ENCODE results near the gene CTXN1. TPM values are rescaled to one million over a fixed set of nuclear protein-coding genes. Genes with fewer than 3 reads are reported as not detected.

The CTXN1 gene
- total RNA-seq, 1 donor from 2014 or later: 90.6 TPM

- Mint-ChIP-seq H3K27me3 (ENCODE audit: unreplicated experiment) (peaks cover 6% of the 10 kb centered on the region), H3K9me3 (ENCODE audit: unreplicated experiment) (peaks cover 3% of the 10 kb centered on the region), H3K36me3 (ENCODE audit: unreplicated experiment) (no peaks in the 10 kb centered on the region), H3K27ac (ENCODE audit: unreplicated experiment) (no peak overlapping the region), H3K4me3 (ENCODE audit: unreplicated experiment) (no peak overlapping the region), H3K4me1 (ENCODE audit: low read depth, unreplicated experiment) (no peaks in the 10 kb centered on the region)
- no peak for TF ChIP-seq CTCF (IDR thresholded peaks at IDR 0.05; ENCODE audit: partially characterized antibody, unreplicated experiment)
- no peak for DNase-seq
These were observed 38.4 kb downstream of the CTXN1 start for GRCh38 chr19:7887408-7888144.

GRCh38 chr19:7885818-7886217 is 40.1 kb downstream of the CTXN1 start:
- H3K4me1 Mint-ChIP-seq (ENCODE audit: low read depth, unreplicated experiment): no peaks in the 10 kb centered on the region
- no peaks in the 10 kb centered on the region for H3K36me3 Mint-ChIP-seq (ENCODE audit: unreplicated experiment)
- no peak for TF ChIP-seq CTCF (IDR thresholded peaks at IDR 0.05; ENCODE audit: partially characterized antibody, unreplicated experiment)
- no peak overlapping the region for H3K27ac Mint-ChIP-seq (ENCODE audit: unreplicated experiment)
- peaks cover 3% of the 10 kb centered on the region for H3K9me3 Mint-ChIP-seq (ENCODE audit: unreplicated experiment)
- peaks cover 9% of the 10 kb centered on the region for H3K27me3 Mint-ChIP-seq (ENCODE audit: unreplicated experiment)
- DNase-seq: no peak
- H3K4me3 Mint-ChIP-seq (ENCODE audit: unreplicated experiment): no peak overlapping the region

- H3K9me3 Mint-ChIP-seq (ENCODE audit: unreplicated experiment): peaks cover 5% of the 10 kb centered on the region
- TF ChIP-seq CTCF (IDR thresholded peaks at IDR 0.05; ENCODE audit: partially characterized antibody, unreplicated experiment): no peak
- peaks cover 9% of the 10 kb centered on the region for H3K27me3 Mint-ChIP-seq (ENCODE audit: unreplicated experiment)
- no peak for DNase-seq
- H3K4me1 Mint-ChIP-seq (ENCODE audit: low read depth, unreplicated experiment): no peaks in the 10 kb centered on the region
- no peaks in the 10 kb centered on the region for H3K36me3 Mint-ChIP-seq (ENCODE audit: unreplicated experiment)
- no peak overlapping the region for H3K27ac Mint-ChIP-seq (ENCODE audit: unreplicated experiment)
- no peak overlapping the region for H3K4me3 Mint-ChIP-seq (ENCODE audit: unreplicated experiment)
These were observed 42.0 kb downstream of the CTXN1 start for GRCh38 chr19:7883796-7884570.

GRCh38 chr19:7883105-7883504 is 42.8 kb downstream of the CTXN1 start:
- Mint-ChIP-seq H3K4me1 (ENCODE audit: low read depth, unreplicated experiment) (peaks cover 2% of the 10 kb centered on the region), H3K27me3 (ENCODE audit: unreplicated experiment) (peaks cover 9% of the 10 kb centered on the region), H3K4me3 (ENCODE audit: unreplicated experiment) (no peak overlapping the region), H3K9me3 (ENCODE audit: unreplicated experiment) (peaks cover 5% of the 10 kb centered on the region), H3K36me3 (ENCODE audit: unreplicated experiment) (no peaks in the 10 kb centered on the region), H3K27ac (ENCODE audit: unreplicated experiment) (no peak overlapping the region)
- no peak for DNase-seq
- TF ChIP-seq CTCF (IDR thresholded peaks at IDR 0.05; ENCODE audit: partially characterized antibody, unreplicated experiment): no peak

- H3K27me3 Mint-ChIP-seq (ENCODE audit: unreplicated experiment): peaks cover 6% of the 10 kb centered on the region
- no peak for DNase-seq
- peaks cover 7% of the 10 kb centered on the region for H3K9me3 Mint-ChIP-seq (ENCODE audit: unreplicated experiment)
- no peak overlapping the region for H3K4me3 Mint-ChIP-seq (ENCODE audit: unreplicated experiment)
- no peaks in the 10 kb centered on the region for H3K36me3 Mint-ChIP-seq (ENCODE audit: unreplicated experiment)
- H3K27ac Mint-ChIP-seq (ENCODE audit: unreplicated experiment): no peak overlapping the region
- peaks cover 2% of the 10 kb centered on the region for H3K4me1 Mint-ChIP-seq (ENCODE audit: low read depth, unreplicated experiment)
- no peak for TF ChIP-seq CTCF (IDR thresholded peaks at IDR 0.05; ENCODE audit: partially characterized antibody, unreplicated experiment)
These were observed 44.0 kb downstream of the CTXN1 start for GRCh38 chr19:7881910-7882309.
